Mesendoderm (in vitro differentiated cells): ENCODE measurements around the gene CROCC.
"Not testable (repeated sequence)": the region's sequence is repeated elsewhere in the genome, so short reads cannot be mapped to it uniquely, and the experiment has no call there.

Experiments used
- DNase-seq: peaks from one replicate; pipeline ENCODE4 v3.0.0; 2013
- H2AK5ac ChIP-seq: 2 replicates; pipeline ENCODE4 v1.6.1; 2013; ENCODE audit warnings: low read length, inconsistent platforms
- H2BK120ac ChIP-seq: 2 replicates; pipeline ENCODE4 v1.6.1; 2013; ENCODE audit warnings: low read depth, mild to moderate bottlenecking, low read length, moderate library complexity, mixed read lengths
- H2BK15ac ChIP-seq: replicated peaks from 2 replicates; pipeline ENCODE4 v1.6.1; 2013; ENCODE audit warnings: low read depth, mild to moderate bottlenecking, moderate library complexity
- H2BK5ac ChIP-seq: 2 replicates; pipeline ENCODE4 v1.6.1; 2013; ENCODE audit warnings: low read length, inconsistent platforms
- H3K18ac ChIP-seq: 2 replicates; pipeline ENCODE4 v1.6.1; 2013; ENCODE audit warnings: mild to moderate bottlenecking, low read length, mixed read lengths
- H3K23ac ChIP-seq: one replicate; pipeline ENCODE4 v1.6.1; 2013; ENCODE audit warnings: low read length
- H3K27ac ChIP-seq: 2 replicates; pipeline ENCODE4 v1.5.1; 2013; ENCODE audit warnings: low read depth, mild to moderate bottlenecking, inconsistent platforms, low read length, moderate library complexity
- H3K27me3 ChIP-seq: 2 replicates; pipeline ENCODE4 v1.6.1; 2013; ENCODE audit warnings: low read length, control low read depth, mild to moderate bottlenecking, inconsistent platforms; ENCODE audit not compliant: insufficient read depth, poor library complexity
- H3K36me3 ChIP-seq: 2 replicates; pipeline ENCODE4 v1.6.1; 2013; ENCODE audit warnings: low read length, inconsistent platforms; ENCODE audit not compliant: control insufficient read depth, insufficient read depth
- H3K4ac ChIP-seq: one replicate; pipeline ENCODE4 v1.6.1; 2013; ENCODE audit warnings: low read depth, mild to moderate bottlenecking, low read length, moderate library complexity
- H3K4me1 ChIP-seq: 2 replicates; pipeline ENCODE4 v1.6.1; 2013; ENCODE audit warnings: low read depth, low read length, inconsistent platforms; ENCODE audit not compliant: control insufficient read depth
- H3K4me2 ChIP-seq: 2 replicates; pipeline ENCODE4 v1.6.1; 2013; ENCODE audit warnings: low read length
- H3K4me3 ChIP-seq: 2 replicates; pipeline ENCODE4 v1.5.1; 2013; ENCODE audit warnings: mild to moderate bottlenecking, low read length
- H3K56ac ChIP-seq: one replicate; pipeline ENCODE4 v1.6.1; 2013; ENCODE audit warnings: low read length
- H3K79me1 ChIP-seq: 2 replicates; pipeline ENCODE4 v1.6.1; 2013; ENCODE audit warnings: low read length, inconsistent platforms
- H3K79me2 ChIP-seq: 2 replicates; pipeline ENCODE4 v1.6.1; 2013; ENCODE audit warnings: mild to moderate bottlenecking, low read length; ENCODE audit not compliant: control insufficient read depth, insufficient read depth
- H3K9ac ChIP-seq: 2 replicates; pipeline ENCODE4 v1.6.1; 2013; ENCODE audit warnings: low read length, inconsistent platforms
- H4K5ac ChIP-seq: one replicate; pipeline ENCODE4 v1.6.1; 2013; ENCODE audit warnings: low read length
- H4K8ac ChIP-seq: one replicate; pipeline ENCODE4 v1.6.1; 2013; ENCODE audit warnings: low read depth, mild to moderate bottlenecking, control low read depth, low read length, moderate library complexity
- WGBS: extraction: QIAGEN DNeasy Blood & Tissue Kit; methylation state at CpG from one replicate; pipeline ENCODE4 v1.1.7; 2013; ENCODE audit warnings: low lambda C conversion rate, missing lambda C conversion rate; ENCODE audit not compliant: insufficient coverage; ENCODE audit errors: extremely low coverage; 5-methylcytosine and 5-hydroxymethylcytosine counted together

Gene CROCC

GRCh38 chr1:16900751-16901150 is 21.0 kb upstream of the CROCC start:
- no peaks in the 10 kb centered on the region for H3K36me3 ChIP-seq
- no CpG with 5 or more reads among the region's 2 CpGs for WGBS
- no peak overlapping the region for H2BK15ac ChIP-seq
- no peak overlapping the region for H3K4me3 ChIP-seq
- no peak overlapping the region for H2AK5ac ChIP-seq
- H4K5ac ChIP-seq = no peak overlapping the region
- DNase-seq = no peak
- H2BK120ac ChIP-seq = no peak overlapping the region
- no peak overlapping the region for H3K27ac ChIP-seq
- H3K4me2 ChIP-seq = no peak overlapping the region
- no peak overlapping the region for H3K56ac ChIP-seq
- H3K79me1 ChIP-seq = no peaks in the 10 kb centered on the region
- no peaks in the 10 kb centered on the region for H3K4me1 ChIP-seq
- H3K4ac ChIP-seq = no peak overlapping the region
- no peak overlapping the region for H3K9ac ChIP-seq
- no peaks in the 10 kb centered on the region for H3K79me2 ChIP-seq
- H3K18ac ChIP-seq = no peak overlapping the region
- H2BK5ac ChIP-seq = no peak overlapping the region
- H4K8ac ChIP-seq = no peak overlapping the region
- no peak overlapping the region for H3K23ac ChIP-seq
- H3K27me3 ChIP-seq = no peaks in the 10 kb centered on the region

GRCh38 chr1:16901371-16901770 is 20.4 kb upstream of the CROCC start:
- not testable (repeated sequence) for H2AK5ac ChIP-seq, H3K36me3 ChIP-seq, H3K56ac ChIP-seq, H3K4me1 ChIP-seq, H2BK5ac ChIP-seq, H3K4ac ChIP-seq, H3K18ac ChIP-seq, H4K8ac ChIP-seq, H3K9ac ChIP-seq, H3K4me3 ChIP-seq, H2BK120ac ChIP-seq, H3K27me3 ChIP-seq, H3K23ac ChIP-seq, H4K5ac ChIP-seq, H2BK15ac ChIP-seq, H3K4me2 ChIP-seq, H3K27ac ChIP-seq, H3K79me2 ChIP-seq, H3K79me1 ChIP-seq, DNase-seq
- no CpG with 5 or more reads among the region's 2 CpGs for WGBS

GRCh38 chr1:16903054-16903453 is 18.7 kb upstream of the CROCC start:
- peak overlapping the region; percentile 88 for H2BK15ac ChIP-seq
- H3K27ac ChIP-seq = no peak overlapping the region
- H3K9ac ChIP-seq = no peak overlapping the region
- no peaks in the 10 kb centered on the region for H3K4me1 ChIP-seq
- H3K79me1 ChIP-seq = no peaks in the 10 kb centered on the region
- peak; percentile 57 for DNase-seq
- H3K4me2 ChIP-seq = no peak overlapping the region
- peak overlapping the region; percentile 49 for H3K56ac ChIP-seq
- no peak overlapping the region for H3K18ac ChIP-seq
- H3K36me3 ChIP-seq = no peaks in the 10 kb centered on the region
- no peak overlapping the region for H3K23ac ChIP-seq
- H3K79me2 ChIP-seq = no peaks in the 10 kb centered on the region
- H4K5ac ChIP-seq = no peak overlapping the region
- no peak overlapping the region for H4K8ac ChIP-seq
- no peak overlapping the region for H3K4me3 ChIP-seq
- no peak overlapping the region for H3K4ac ChIP-seq
- no CpG with 5 or more reads among the region's 2 CpGs for WGBS
- H3K27me3 ChIP-seq = no peaks in the 10 kb centered on the region
- no peak overlapping the region for H2BK120ac ChIP-seq
- no peak overlapping the region for H2BK5ac ChIP-seq
- no peak overlapping the region for H2AK5ac ChIP-seq

GRCh38 chr1:16903458-16903796 is 18.3 kb upstream of the CROCC start:
- H2BK120ac ChIP-seq = no peak overlapping the region
- H3K4ac ChIP-seq = no peak overlapping the region
- no peaks in the 10 kb centered on the region for H3K27me3 ChIP-seq
- DNase-seq = no peak
- no peaks in the 10 kb centered on the region for H3K79me1 ChIP-seq
- no peak overlapping the region for H4K8ac ChIP-seq
- no peak overlapping the region for H3K27ac ChIP-seq
- H3K4me3 ChIP-seq = no peak overlapping the region
- no peaks in the 10 kb centered on the region for H3K79me2 ChIP-seq
- no peak overlapping the region for H3K18ac ChIP-seq
- H2AK5ac ChIP-seq = no peak overlapping the region
- H3K9ac ChIP-seq = no peak overlapping the region
- H3K4me1 ChIP-seq = no peaks in the 10 kb centered on the region
- peak overlapping the region; percentile 49 for H3K56ac ChIP-seq
- no peak overlapping the region for H3K23ac ChIP-seq
- H3K4me2 ChIP-seq = no peak overlapping the region
- H3K36me3 ChIP-seq = no peaks in the 10 kb centered on the region
- peak overlapping the region; percentile 88 for H2BK15ac ChIP-seq
- H2BK5ac ChIP-seq = no peak overlapping the region
- peak overlapping the region; percentile 95 for H4K5ac ChIP-seq

GRCh38 chr1:16904560-16905109 is 17.1 kb upstream of the CROCC start:
- H2BK5ac ChIP-seq = peak overlapping the region; percentile 100
- H3K4me1 ChIP-seq = no peaks in the 10 kb centered on the region
- peak overlapping the region; percentile 49 for H3K4ac ChIP-seq
- H3K4me3 ChIP-seq = no peak overlapping the region
- H2BK120ac ChIP-seq = no peak overlapping the region
- H3K56ac ChIP-seq = peak overlapping the region; percentile 100
- H3K27ac ChIP-seq = peak overlapping the region; percentile 91
- H3K27me3 ChIP-seq = no peaks in the 10 kb centered on the region
- peak; percentile 99 for DNase-seq
- peak overlapping the region; percentile 92 for H3K23ac ChIP-seq
- no peak overlapping the region for H4K8ac ChIP-seq
- peak overlapping the region; percentile 86 for H3K9ac ChIP-seq
- no peak overlapping the region for H4K5ac ChIP-seq
- H3K79me2 ChIP-seq = no peaks in the 10 kb centered on the region
- no peak overlapping the region for H2AK5ac ChIP-seq
- H3K18ac ChIP-seq = no peak overlapping the region
- WGBS = no CpG with 5 or more reads among the region's 27 CpGs
- H3K36me3 ChIP-seq = no peaks in the 10 kb centered on the region
- no peak overlapping the region for H2BK15ac ChIP-seq
- H3K4me2 ChIP-seq = peak overlapping the region; percentile 66
- no peaks in the 10 kb centered on the region for H3K79me1 ChIP-seq

GRCh38 chr1:16905110-16905867 is 16.4 kb upstream of the CROCC start:
- H3K79me2 ChIP-seq = no peaks in the 10 kb centered on the region
- no peaks in the 10 kb centered on the region for H3K4me1 ChIP-seq
- no peaks in the 10 kb centered on the region for H3K36me3 ChIP-seq
- no peak overlapping the region for H2BK15ac ChIP-seq
- H3K56ac ChIP-seq = peak overlapping the region; percentile 100
- no peak overlapping the region for H2AK5ac ChIP-seq
- WGBS = no CpG with 5 or more reads among the region's 12 CpGs
- no peak overlapping the region for H4K8ac ChIP-seq
- no peak overlapping the region for H3K18ac ChIP-seq
- DNase-seq = peak; percentile 93
- H3K4me2 ChIP-seq = no peak overlapping the region
- H3K4ac ChIP-seq = peak overlapping the region; percentile 49
- peak overlapping the region; percentile 100 for H2BK5ac ChIP-seq
- H3K79me1 ChIP-seq = no peaks in the 10 kb centered on the region
- no peak overlapping the region for H4K5ac ChIP-seq
- no peak overlapping the region for H2BK120ac ChIP-seq
- peak overlapping the region; percentile 92 for H3K23ac ChIP-seq
- H3K9ac ChIP-seq = peak overlapping the region; percentile 85
- peak overlapping the region; percentile 91 for H3K27ac ChIP-seq
- H3K4me3 ChIP-seq = no peak overlapping the region
- H3K27me3 ChIP-seq = no peaks in the 10 kb centered on the region
